Naive thymus-derived CD4-positive, alpha-beta T cell (primary cell): ENCODE data around the gene PXDN. TPM values are rescaled to one million over a fixed set of nuclear protein-coding genes. Genes with fewer than 3 reads are reported as not detected.

Experiments
- ATAC-seq: fragments of 150-1000 bp; cut with Tn5 transposase; 2 replicates; pipeline ENCODE4 v1.10.0; 2021; ENCODE audit warnings: mild to moderate bottlenecking, moderate library complexity
- CTCF ChIA-PET: fragments of 350-600 bp; sonication (Branson Sonifier 250); formaldehyde crosslinking; loops from one replicate; lab custom pipeline; 2021; ENCODE audit warnings: antibody characterized with exemption; lab: Charles Lee
- POLR2A ChIA-PET: fragments of 350-600 bp; sonication (Branson Sonifier 250); formaldehyde crosslinking; loops from one replicate; lab custom pipeline; 2021; ENCODE audit warnings: antibody characterized with exemption, inconsistent platforms; lab: Charles Lee
- DNase-seq, 9 donors: peaks; one replicate each; pipeline versions ENCODE4 v3.0.0 to v3.0.0-alpha.2; 2020 to 2022; ENCODE audit warnings: mixed read lengths in 1 of 9
- H3K27ac ChIP-seq: one replicate; pipeline ENCODE4 v1.7.0; 2013; ENCODE audit warnings: mild to moderate bottlenecking, low read depth, low read length, moderate library complexity
- H3K27me3 ChIP-seq, 2 donors: one replicate each; pipeline ENCODE4 v1.7.0; 2013; ENCODE audit warnings: low read length in 2 of 2, mild to moderate bottlenecking in 2 of 2, moderate library complexity in 2 of 2; ENCODE audit not compliant: control insufficient read depth in 2 of 2, insufficient read depth in 2 of 2
- H3K36me3 ChIP-seq, 3 experiments: 1 replicate in 2 of 3; 2 replicates in 1 of 3; pipeline ENCODE4 v1.7.0; 2013; ENCODE audit warnings: low read length in 3 of 3, mild to moderate bottlenecking in 3 of 3, moderate library complexity in 1 of 3; ENCODE audit not compliant: insufficient read depth in 3 of 3, control insufficient read depth in 2 of 3
- H3K4me1 ChIP-seq, 2 donors: one replicate each; pipeline ENCODE4 v1.7.0; 2013; ENCODE audit warnings: low read length in 2 of 2, mild to moderate bottlenecking in 2 of 2, moderate library complexity in 1 of 2; ENCODE audit not compliant: control insufficient read depth in 2 of 2, insufficient read depth in 2 of 2
- H3K4me3 ChIP-seq: 2 replicates; pipeline ENCODE4 v1.7.0; 2013; ENCODE audit warnings: mild to moderate bottlenecking, low read length
- H3K9me3 ChIP-seq, 3 experiments: 1 replicate in 2 of 3; 2 replicates in 1 of 3; pipeline ENCODE4 v1.7.0; 2013; ENCODE audit warnings: low read length in 3 of 3; ENCODE audit not compliant: control insufficient read depth in 2 of 3
- H3K27ac Mint-ChIP-seq, 9 donors: one replicate each; pipeline ENCODE4 v1.8.0; 2020 to 2022; ENCODE audit warnings: mixed read lengths in 9 of 9, mild to moderate bottlenecking in 8 of 9, moderate library complexity in 5 of 9, inconsistent platforms in 2 of 9
- H3K27me3 Mint-ChIP-seq, 5 donors: one replicate each; pipeline ENCODE4 v1.8.0; 2021 to 2022; ENCODE audit warnings: mixed read lengths in 5 of 5, mild to moderate bottlenecking in 1 of 5
- H3K36me3 Mint-ChIP-seq, 5 donors: one replicate each; pipeline ENCODE4 v1.8.0; 2020 to 2022; ENCODE audit warnings: mixed read lengths in 5 of 5, mild to moderate bottlenecking in 3 of 5, inconsistent platforms in 1 of 5
- H3K4me1 Mint-ChIP-seq, 7 donors: one replicate each; pipeline ENCODE4 v1.8.0; 2020 to 2022; ENCODE audit warnings: mixed read lengths in 7 of 7, mild to moderate bottlenecking in 3 of 7, inconsistent platforms in 1 of 7
- H3K4me3 Mint-ChIP-seq, 10 donors: one replicate each; pipeline ENCODE4 v1.8.0; 2020 to 2022; ENCODE audit warnings: mild to moderate bottlenecking in 10 of 10, mixed read lengths in 10 of 10, moderate library complexity in 6 of 10, inconsistent platforms in 2 of 10
- H3K9me3 Mint-ChIP-seq, 11 donors: one replicate each; pipeline ENCODE4 v1.8.0; 2020 to 2022; ENCODE audit warnings: mixed read lengths in 11 of 11, mild to moderate bottlenecking in 4 of 11, inconsistent platforms in 1 of 11, moderate library complexity in 1 of 11
- intact Hi-C, 2 donors: fragments of 100-400 bp; cut with micrococcal nuclease; formaldehyde crosslinking; loops; one replicate each; pipeline ENCODE4 v1.15.1; 2023
- polyA plus RNA-seq, 2 donors: library from polyadenylated mRNA; unstranded; fragments of 300-500 nt; fragmentation: Illumina TruSeq; gene quantifications; one replicate each; pipeline ENCODE4 v1.2.3, GENCODE V29; 2021
- total RNA-seq, 6 experiments: library from RNA in 5 of 6; stranded (reverse) in 5 of 6; gene quantifications; 1 replicate in 5 of 6; 2 replicates in 1 of 6; pipeline ENCODE4 v1.2.3 and lab custom pipeline; 2021 to 2026

PXDN gene
- total and polyA plus RNA-seq, 7 experiments from 2014 or later = 0.47 to 3.1 (median 1.00) TPM; not detected in 3

GRCh38 chr2:1614564-1614963 lies 129.8 kb downstream of the PXDN start:
- POLR2A ChIA-PET = no interaction called here
- Histone ChIP-seq H3K27ac (no peak overlapping the region), H3K4me3 (no peak overlapping the region), H3K9me3 (no peaks in the 10 kb centered on the region), H3K27me3 (no peaks in the 10 kb centered on the region), H3K36me3 (no peaks in the 10 kb centered on the region), H3K4me1 (no peaks in the 10 kb centered on the region)
- Mint-ChIP-seq H3K27me3 (peaks cover 0 to 13% (median 4%) of the 10 kb centered on the region in 5 donors), H3K4me1 (peaks cover 0 to 1% (median 0%) of the 10 kb centered on the region in 7 donors), H3K4me3 (no peak overlapping the region), H3K36me3 (no peaks in the 10 kb centered on the region), H3K27ac (no peak overlapping the region), H3K9me3 (no peaks in the 10 kb centered on the region)
- ATAC-seq (no peak), DNase-seq (no peak)
- CTCF ChIA-PET = no interaction called here
- intact Hi-C loops = no loop called here

- DNase-seq (no peak), ATAC-seq (no peak)
- intact Hi-C loops = no loop called here
- Histone ChIP-seq H3K27me3 (no peaks in the 10 kb centered on the region), H3K9me3 (no peaks in the 10 kb centered on the region), H3K4me1 (no peaks in the 10 kb centered on the region), H3K4me3 (no peak overlapping the region), H3K36me3 (no peaks in the 10 kb centered on the region), H3K27ac (no peak overlapping the region)
- CTCF ChIA-PET = no interaction called here
- no peaks in the 10 kb centered on the region for H3K9me3 Mint-ChIP-seq
- no peaks in the 10 kb centered on the region for H3K36me3 Mint-ChIP-seq
- peaks cover 0 to 16% (median 4%) of the 10 kb centered on the region in 5 donors for H3K27me3 Mint-ChIP-seq
- POLR2A ChIA-PET = no interaction called here
- no peak overlapping the region for H3K27ac Mint-ChIP-seq
- H3K4me1 Mint-ChIP-seq = peaks cover 0 to 4% (median 0%) of the 10 kb centered on the region in 7 donors
- H3K4me3 Mint-ChIP-seq = no peak overlapping the region
Observed at GRCh38 chr2:1613731-1614354, 130.5 kb downstream of the PXDN start.

GRCh38 chr2:1613078-1613445 lies 131.3 kb downstream of the PXDN start:
- no peaks in the 10 kb centered on the region for H3K36me3 Mint-ChIP-seq
- H3K9me3 Mint-ChIP-seq = no peaks in the 10 kb centered on the region
- no peak overlapping the region for H3K4me3 ChIP-seq
- no peak overlapping the region for H3K27ac Mint-ChIP-seq
- no peaks in the 10 kb centered on the region for H3K27me3 ChIP-seq
- ATAC-seq (no peak), DNase-seq (no peak)
- intact Hi-C loops = no loop called here
- POLR2A ChIA-PET = no interaction called here
- no peaks in the 10 kb centered on the region for H3K36me3 ChIP-seq
- CTCF ChIA-PET = no interaction called here
- no peak overlapping the region for H3K27ac ChIP-seq
- H3K9me3 ChIP-seq = no peaks in the 10 kb centered on the region
- H3K4me1 Mint-ChIP-seq = peaks cover 0 to 4% (median 0%) of the 10 kb centered on the region in 7 donors
- H3K4me3 Mint-ChIP-seq = no peak overlapping the region
- peaks cover 0 to 16% (median 4%) of the 10 kb centered on the region in 5 donors for H3K27me3 Mint-ChIP-seq
- H3K4me1 ChIP-seq = no peaks in the 10 kb centered on the region

GRCh38 chr2:1612391-1613077 lies 131.8 kb downstream of the PXDN start:
- no peak overlapping the region for H3K27ac ChIP-seq
- H3K9me3 ChIP-seq = no peaks in the 10 kb centered on the region
- no peaks in the 10 kb centered on the region for H3K36me3 ChIP-seq
- no peak overlapping the region for H3K4me3 ChIP-seq
- H3K9me3 Mint-ChIP-seq = no peaks in the 10 kb centered on the region
- no peaks in the 10 kb centered on the region for H3K36me3 Mint-ChIP-seq
- no peaks in the 10 kb centered on the region for H3K4me1 ChIP-seq
- H3K27ac Mint-ChIP-seq = no peak overlapping the region
- peaks cover 0 to 4% (median 0%) of the 10 kb centered on the region in 7 donors for H3K4me1 Mint-ChIP-seq
- POLR2A ChIA-PET = no interaction called here
- no peak for ATAC-seq
- H3K27me3 Mint-ChIP-seq = peaks cover 0 to 16% (median 4%) of the 10 kb centered on the region in 5 donors
- CTCF ChIA-PET = no interaction called here
- H3K27me3 ChIP-seq = no peaks in the 10 kb centered on the region
- no peak for DNase-seq
- no peak overlapping the region for H3K4me3 Mint-ChIP-seq
- intact Hi-C loops = no loop called here

- Histone ChIP-seq H3K9me3 (no peaks in the 10 kb centered on the region), H3K36me3 (no peaks in the 10 kb centered on the region), H3K4me1 (no peaks in the 10 kb centered on the region), H3K27me3 (no peaks in the 10 kb centered on the region), H3K4me3 (no peak overlapping the region), H3K27ac (no peak overlapping the region)
- intact Hi-C loops = no loop called here
- Mint-ChIP-seq H3K36me3 (no peaks in the 10 kb centered on the region), H3K9me3 (peaks cover 0 to under 1% (median 0%) of the 10 kb centered on the region in 11 donors), H3K27me3 (peaks cover 0 to 16% (median 4%) of the 10 kb centered on the region in 5 donors), H3K27ac (no peak overlapping the region), H3K4me1 (peaks cover 0 to 4% (median 0%) of the 10 kb centered on the region in 7 donors), H3K4me3 (no peak overlapping the region)
- no peak for DNase-seq
- ATAC-seq = no peak
- ChIA-PET POLR2A (no interaction called here), CTCF (no interaction called here)
Observed at GRCh38 chr2:1611886-1612285, 132.4 kb downstream of the PXDN start.

- H3K36me3 ChIP-seq = no peaks in the 10 kb centered on the region
- H3K27ac Mint-ChIP-seq = no peak overlapping the region
- peaks cover 0 to 4% (median 0%) of the 10 kb centered on the region in 7 donors for H3K4me1 Mint-ChIP-seq
Observed at GRCh38 chr2:1610096-1610485, 134.2 kb downstream of the PXDN start.

More at GRCh38 chr2:1610096-1610485, 134.2 kb downstream of the PXDN start:
- H3K4me3 ChIP-seq = no peak overlapping the region
- Mint-ChIP-seq H3K9me3 (peaks cover 0 to 1% (median 0%) of the 10 kb centered on the region in 11 donors), H3K27me3 (peaks cover 0 to 20% (median 11%) of the 10 kb centered on the region in 5 donors), H3K36me3 (no peaks in the 10 kb centered on the region), H3K4me3 (no peak overlapping the region)
- H3K4me1 ChIP-seq = no peaks in the 10 kb centered on the region
- H3K27ac ChIP-seq = no peak overlapping the region
- intact Hi-C loops = no loop called here
- DNase-seq (no peak), ATAC-seq (no peak)
- ChIA-PET POLR2A (no interaction called here), CTCF (no interaction called here)
- no peaks in the 10 kb centered on the region for H3K27me3 ChIP-seq
- no peaks in the 10 kb centered on the region for H3K9me3 ChIP-seq
